Activated gamma-delta T cell treated with anti-CD3 and anti-CD28 coated beads, Interleukin-2, amount 50 U/mL, for 16 hours (primary cell): ENCODE measurements around the gene SAPCD1.
A peak's percentile ranks its signal among the peaks of the same experiment; 100 is the strongest.
"Not testable (repeated sequence)": the region's sequence is repeated elsewhere in the genome, so short reads cannot be mapped to it uniquely, and the experiment has no call there.

Experiments used
- DNase-seq: peaks from one replicate; pipeline ENCODE4 v3.0.0-alpha.2; 2020; ENCODE audit warnings: low read depth

SAPCD1 gene

GRCh38 chr6:31801031-31801927, 38.8 kb downstream of the SAPCD1 start:
- not testable (repeated sequence) for DNase-seq

- no peak for DNase-seq
Observed at GRCh38 chr6:31805939-31806469, 43.5 kb downstream of the SAPCD1 start.

DNA sequence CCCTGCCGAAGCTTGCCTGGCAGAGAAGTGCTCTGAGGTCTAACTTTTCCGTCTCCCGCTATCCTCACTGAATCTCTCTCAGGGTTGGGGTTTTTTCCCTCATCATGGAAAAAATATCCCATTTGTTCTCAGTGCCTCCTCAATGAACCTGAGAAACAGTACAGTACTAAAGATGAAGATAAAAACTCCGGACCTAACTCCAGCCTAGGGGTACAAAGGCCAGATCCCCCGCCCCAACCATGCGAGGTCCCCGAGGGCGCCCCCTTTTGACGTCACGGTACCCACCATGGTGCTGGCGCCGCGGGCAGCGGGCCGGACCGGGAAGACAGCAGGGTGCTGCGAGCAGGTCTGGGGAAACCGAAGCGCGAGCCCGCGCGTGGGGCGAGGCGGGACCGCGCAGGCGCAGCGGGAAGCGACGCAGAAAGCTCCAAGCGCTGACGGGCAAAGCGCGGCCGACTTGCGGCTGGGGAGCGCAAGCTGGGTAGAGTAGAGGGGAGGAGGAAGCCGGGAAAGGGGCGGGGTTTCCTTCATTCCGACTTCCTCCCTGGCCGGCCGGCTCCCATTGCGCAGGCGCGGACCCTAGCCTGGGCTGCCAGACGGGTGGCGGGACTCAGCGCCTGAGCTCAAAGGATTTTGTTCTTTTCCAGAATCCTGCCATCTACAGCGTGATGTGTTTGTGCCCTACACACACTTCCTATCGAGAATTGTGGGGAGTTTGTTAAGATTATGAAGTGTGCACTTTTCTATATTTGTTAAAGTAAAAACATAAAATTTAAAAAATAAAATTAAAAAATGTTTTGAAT, 44.2 kb downstream of the SAPCD1 start, which contains the start of gene LSM2:
LSM2 (minus strand) TSS at position 497 of the 803 bp plus-strand sequence; CDS start at position 288, 209 bp downstream.
- DNase-seq, result peak; percentile 94

DNA sequence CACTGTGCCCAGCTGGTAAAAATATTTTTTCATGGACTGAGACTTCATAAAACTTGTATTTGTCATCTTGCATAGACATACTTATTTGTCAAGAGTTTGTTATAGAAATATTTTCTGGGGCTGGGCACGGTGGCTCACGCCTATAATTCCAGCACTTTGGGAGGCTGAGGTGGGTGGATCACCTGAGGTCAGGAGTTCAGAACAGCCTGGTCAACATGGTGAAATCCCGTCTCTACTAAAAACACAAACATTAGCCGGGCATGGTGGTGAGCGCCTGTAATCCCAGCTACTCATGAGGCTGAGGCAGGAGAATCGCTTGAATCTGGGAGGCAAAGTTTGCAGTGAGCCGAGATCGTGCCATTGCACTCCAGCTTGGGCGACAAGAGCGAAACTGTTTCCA, 46.1 kb downstream of the SAPCD1 start:
- not testable (repeated sequence) for DNase-seq

GRCh38 chr6:31811645-31812044, 49.2 kb downstream of the SAPCD1 start:
- DNase-seq, result no peak

DNA sequence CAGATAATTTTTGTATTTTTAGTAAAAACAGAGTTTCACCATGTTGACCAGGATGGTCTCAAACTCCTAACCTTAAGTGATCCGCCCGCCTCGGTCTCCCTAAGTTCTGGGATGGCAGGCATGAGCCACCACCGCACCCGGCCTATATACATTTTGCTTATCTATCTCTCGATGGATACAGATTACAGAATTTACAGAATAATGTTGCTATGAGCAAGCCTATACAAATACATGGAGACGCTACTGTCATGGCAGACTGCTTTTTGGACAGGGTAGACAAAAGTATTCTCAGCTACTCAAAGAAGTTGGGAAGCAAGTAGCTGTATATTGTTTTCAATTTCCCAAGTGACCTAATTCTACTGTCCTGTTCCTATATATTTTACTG, 51.0 kb downstream of the SAPCD1 start:
- no peak for DNase-seq
